GM23248 (cell line): ENCODE measurements around the gene VCL.

ENCODE experiments used
- EZH2 ChIP-seq: fragments of 200-600 bp; sonication (generic); IDR thresholded peaks from 2 replicates; pipeline ENCODE4 v1.6.1; 2018; ENCODE audit warnings: antibody characterized with exemption, mild to moderate bottlenecking; ENCODE audit not compliant: insufficient read depth, poor library complexity, severe bottlenecking
- EZH2phosphoT487 ChIP-seq: fragments of 200-600 bp; sonication (generic); IDR thresholded peaks from 2 replicates; pipeline ENCODE4 v1.6.1; 2018; ENCODE audit warnings: antibody characterized with exemption, moderate library complexity, mild to moderate bottlenecking, low read depth; ENCODE audit not compliant: insufficient read depth

DNA sequence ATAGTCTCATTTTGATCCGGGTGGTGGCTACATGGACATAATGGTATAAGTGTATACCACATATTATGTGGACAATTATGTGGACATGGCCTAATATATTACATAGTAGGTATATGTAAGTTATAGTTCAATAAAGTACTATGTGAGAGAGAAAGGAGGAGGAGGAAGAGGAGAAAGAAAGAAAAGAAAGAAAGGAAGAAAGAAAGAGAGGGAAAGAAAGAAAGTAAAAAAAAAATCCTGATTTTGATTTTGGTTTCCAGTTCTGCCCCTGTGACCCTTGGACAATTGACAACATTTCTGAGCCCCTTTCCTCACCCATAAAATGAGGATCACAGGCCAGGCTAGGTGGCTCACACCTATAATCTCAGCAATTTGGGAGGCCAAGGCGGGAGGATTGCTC, 42.2 kb upstream of the VCL start:
- TF ChIP-seq EZH2 (no peak), EZH2phosphoT487 (no peak)
